D341Med (cell line): Measurements from ENCODE around the gene SMIM20.
"Not testable (repeated sequence)": the region's sequence is repeated elsewhere in the genome, so short reads cannot be mapped to it uniquely, and the experiment has no call there.

Experiments used
- DNase-seq: peaks from one replicate; pipeline ENCODE4 v3.0.0; 2012; ENCODE audit warnings: low spot score

Gene SMIM20

GRCh38 chr4:25890571-25891485 is 23.2 kb upstream of the SMIM20 start:
- no peak for DNase-seq

GRCh38 chr4:25892796-25893195 is 21.2 kb upstream of the SMIM20 start:
- no peak for DNase-seq

GRCh38 chr4:25896776-25897539 is 17.1 kb upstream of the SMIM20 start:
- DNase-seq: no peak

GRCh38 chr4:25900310-25900709 is 13.7 kb upstream of the SMIM20 start:
- no peak for DNase-seq

- DNase-seq: peak; percentile 81
Measured at GRCh38 chr4:25901030-25901430, 13.0 kb upstream of the SMIM20 start.

- no peak for DNase-seq
Measured at GRCh38 chr4:25903900-25904747, 9.9 kb upstream of the SMIM20 start.

GRCh38 chr4:25904748-25905082 is 9.3 kb upstream of the SMIM20 start:
- DNase-seq: no peak

- no peak for DNase-seq
Measured at GRCh38 chr4:25905371-25905770, 8.6 kb upstream of the SMIM20 start.

- not testable (repeated sequence) for DNase-seq
Measured at GRCh38 chr4:25906113-25906512, 7.9 kb upstream of the SMIM20 start.

- no peak for DNase-seq
Measured at GRCh38 chr4:25908491-25908901, 5.5 kb upstream of the SMIM20 start.

- DNase-seq: no peak
Measured at GRCh38 chr4:25911356-25911755, 2.7 kb upstream of the SMIM20 start.

- peak; percentile 52 for DNase-seq
Measured at GRCh38 chr4:25913056-25913850, 767 bp upstream of the SMIM20 start.

GRCh38 chr4:25914670-25915352 is 791 bp downstream of the SMIM20 start:
- DNase-seq: no peak

GRCh38 chr4:25915353-25915705 is 1.3 kb downstream of the SMIM20 start:
- peak; percentile 47 for DNase-seq

- DNase-seq: no peak
Measured at GRCh38 chr4:25916870-25917269, 2.9 kb downstream of the SMIM20 start.

GRCh38 chr4:25919676-25920075 is 5.7 kb downstream of the SMIM20 start:
- no peak for DNase-seq

- no peak for DNase-seq
Measured at GRCh38 chr4:25921922-25922321, 7.9 kb downstream of the SMIM20 start.

GRCh38 chr4:25922812-25923369 is 8.9 kb downstream of the SMIM20 start:
- DNase-seq: no peak

- DNase-seq: no peak
Measured at GRCh38 chr4:25923745-25924144, 9.7 kb downstream of the SMIM20 start.

GRCh38 chr4:25925486-25926201 is 11.6 kb downstream of the SMIM20 start:
- DNase-seq: peak; percentile 79
